HG03064 (cell line): ENCODE results near the gene ZNF280D.
"Not testable (repeated sequence)": the region's sequence is repeated elsewhere in the genome, so short reads cannot be mapped to it uniquely, and the experiment has no call there.

Experiments
- ATAC-seq: cut with Tn5 transposase; IDR thresholded peaks from one replicate; pipeline ENCODE4 v1.9.1; 2021; ENCODE audit warnings: low read depth; ENCODE audit not compliant: unreplicated experiment

The ZNF280D gene

GRCh38 chr15:56733136-56734012, at the start of gene ZNF280D:
Gene ZNF280D, minus strand, starts transcription at chr15:56733509. Its CDS starts 26,400 bp downstream, at chr15:56707109.
- peak; percentile 58 for ATAC-seq

- ATAC-seq: no peak
Observed at GRCh38 chr15:56782306-56782705, 49.0 kb upstream of the ZNF280D start.

GRCh38 chr15:56781666-56782065, 48.4 kb upstream of the ZNF280D start:
- ATAC-seq: no peak

GRCh38 chr15:56780102-56780725, 46.9 kb upstream of the ZNF280D start:
- ATAC-seq: not testable (repeated sequence)

- not testable (repeated sequence) for ATAC-seq
Observed at GRCh38 chr15:56779449-56779848, 46.1 kb upstream of the ZNF280D start.

GRCh38 chr15:56778761-56779160, 45.5 kb upstream of the ZNF280D start:
- no peak for ATAC-seq

- no peak for ATAC-seq
Observed at GRCh38 chr15:56776839-56777238, 43.5 kb upstream of the ZNF280D start.

- ATAC-seq: no peak
Observed at GRCh38 chr15:56775641-56776040, 42.3 kb upstream of the ZNF280D start.

- no peak for ATAC-seq
Observed at GRCh38 chr15:56774356-56774755, 41.0 kb upstream of the ZNF280D start.

GRCh38 chr15:56772868-56773639, 39.7 kb upstream of the ZNF280D start:
- no peak for ATAC-seq

- ATAC-seq: no peak
Observed at GRCh38 chr15:56770173-56770572, 36.9 kb upstream of the ZNF280D start.

GRCh38 chr15:56767315-56767714, 34.0 kb upstream of the ZNF280D start:
- no peak for ATAC-seq

GRCh38 chr15:56765251-56765650, 31.9 kb upstream of the ZNF280D start:
- ATAC-seq: no peak

- no peak for ATAC-seq
Observed at GRCh38 chr15:56763141-56763895, 30.0 kb upstream of the ZNF280D start.

- ATAC-seq: no peak
Observed at GRCh38 chr15:56760186-56760585, 26.9 kb upstream of the ZNF280D start.

- no peak for ATAC-seq
Observed at GRCh38 chr15:56759450-56759845, 26.1 kb upstream of the ZNF280D start.

GRCh38 chr15:56758770-56759449, 25.6 kb upstream of the ZNF280D start:
- no peak for ATAC-seq

GRCh38 chr15:56757875-56758274, 24.6 kb upstream of the ZNF280D start:
- ATAC-seq: no peak

GRCh38 chr15:56754772-56755370, 21.6 kb upstream of the ZNF280D start:
- ATAC-seq: no peak
